Measurements from ENCODE around the gene ZIM2.

The ZIM2 gene

GRCh38 chr19:56746367-56746766 is 94.2 kb downstream of the ZIM2 start:
- no peak for TF ChIP-seq CTCF (IDR thresholded peaks at IDR 0.05; ENCODE audit: low read depth, low read length, missing control alignments)
- no peak overlapping the region for H3K4me3 ChIP-seq (ENCODE audit: low read depth, low read length)
- DNase-seq (ENCODE audit: low read depth): no peak

GRCh38 chr19:56740501-56740900 is 100.0 kb downstream of the ZIM2 start:
- no peak for DNase-seq (ENCODE audit: low read depth)
- no peak overlapping the region for H3K4me3 ChIP-seq (ENCODE audit: low read depth, low read length)
- no peak for TF ChIP-seq CTCF (IDR thresholded peaks at IDR 0.05; ENCODE audit: low read depth, low read length, missing control alignments)

- no peak for TF ChIP-seq CTCF (IDR thresholded peaks at IDR 0.05; ENCODE audit: low read depth, low read length, missing control alignments)
- H3K4me3 ChIP-seq (ENCODE audit: low read depth, low read length): no peak overlapping the region
- DNase-seq (ENCODE audit: low read depth): no peak
Observed at GRCh38 chr19:56736571-56736970, 104.0 kb downstream of the ZIM2 start.

GRCh38 chr19:56732976-56733375 is 107.5 kb downstream of the ZIM2 start:
- DNase-seq (ENCODE audit: low read depth): no peak
- TF ChIP-seq CTCF (IDR thresholded peaks at IDR 0.05; ENCODE audit: low read depth, low read length, missing control alignments): no peak
- no peak overlapping the region for H3K4me3 ChIP-seq (ENCODE audit: low read depth, low read length)

- no peak for DNase-seq (ENCODE audit: low read depth)
- H3K4me3 ChIP-seq (ENCODE audit: low read depth, low read length): no peak overlapping the region
- TF ChIP-seq CTCF (IDR thresholded peaks at IDR 0.05; ENCODE audit: low read depth, low read length, missing control alignments): no peak
Observed at GRCh38 chr19:56727677-56728076, 112.8 kb downstream of the ZIM2 start.

- DNase-seq (ENCODE audit: low read depth): no peak
Observed at GRCh38 chr19:56725829-56726424, 114.6 kb downstream of the ZIM2 start.

More at GRCh38 chr19:56725829-56726424, 114.6 kb downstream of the ZIM2 start:
- no peak overlapping the region for H3K4me3 ChIP-seq (ENCODE audit: low read depth, low read length)
- TF ChIP-seq CTCF (IDR thresholded peaks at IDR 0.05; ENCODE audit: low read depth, low read length, missing control alignments): no peak

Data from GM12864 (cell line).